Measurements from ENCODE around the gene TCF7.

TCF7 gene

DNA sequence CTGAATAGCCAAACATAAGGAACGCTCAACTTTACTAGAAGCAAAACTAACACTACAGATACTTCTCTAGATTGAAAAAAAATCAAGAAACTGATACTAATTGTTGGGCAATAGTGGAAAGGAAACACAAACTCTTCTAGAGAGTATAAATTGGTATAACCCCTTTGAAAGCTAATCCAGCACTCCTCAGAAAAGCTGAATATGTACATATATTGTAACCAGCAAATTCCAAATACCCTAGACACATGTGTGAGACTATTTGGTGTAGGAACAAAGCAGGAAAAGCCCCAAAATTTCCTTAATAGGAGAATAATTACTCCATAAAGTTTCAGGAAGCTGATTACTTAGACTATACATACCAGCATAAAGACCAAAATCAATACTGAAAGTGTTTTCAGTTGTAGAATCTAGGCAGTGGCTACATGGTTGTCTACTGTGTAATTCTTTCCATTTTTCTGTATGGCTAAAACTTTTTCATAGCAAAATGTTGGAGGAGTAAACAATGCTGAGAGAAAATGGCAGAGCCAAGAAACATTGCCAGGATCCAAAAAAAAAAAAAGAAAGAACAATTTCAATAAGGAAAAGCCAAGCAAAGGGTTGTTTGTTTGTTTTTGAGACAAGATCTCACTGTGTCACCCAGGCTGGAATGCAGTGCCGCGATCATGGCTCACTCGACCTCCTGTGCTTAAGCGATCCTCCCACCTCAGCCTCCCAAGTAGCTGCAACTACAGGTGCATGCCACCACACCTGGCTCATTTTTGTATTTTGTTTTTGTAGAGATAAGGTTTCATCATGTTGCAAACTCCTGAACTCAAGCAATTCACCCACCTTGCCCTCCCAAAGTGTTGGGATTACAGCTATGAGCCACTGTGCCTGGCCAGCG is 47.3 kb downstream of the TCF7 start:
- TF ChIP-seq CTCF (conservative IDR thresholded peaks at IDR 0.05; ENCODE audit: low read depth, low read length), result no peak
- H3K4me3 ChIP-seq (ENCODE audit: low read depth, low read length), result no peak overlapping the region
- DNase-seq (ENCODE audit: low read depth), result no peak

GRCh38 chr5:134162592-134162991 is 48.1 kb downstream of the TCF7 start:
- no peak overlapping the region for H3K4me3 ChIP-seq (ENCODE audit: low read depth, low read length)
- no peak for TF ChIP-seq CTCF (conservative IDR thresholded peaks at IDR 0.05; ENCODE audit: low read depth, low read length)
- DNase-seq (ENCODE audit: low read depth), result no peak

- TF ChIP-seq CTCF (conservative IDR thresholded peaks at IDR 0.05; ENCODE audit: low read depth, low read length), result no peak
Observed at GRCh38 chr5:134171972-134172371, 57.5 kb downstream of the TCF7 start.

GRCh38 chr5:134174841-134175839 is 60.7 kb downstream of the TCF7 start:
- peak; percentile 69 for DNase-seq (ENCODE audit: low read depth)
- no peak for TF ChIP-seq CTCF (conservative IDR thresholded peaks at IDR 0.05; ENCODE audit: low read depth, low read length)
- H3K4me3 ChIP-seq (ENCODE audit: low read depth, low read length), result peak overlapping the region; percentile 98

More at GRCh38 chr5:134171972-134172371, 57.5 kb downstream of the TCF7 start:
- no peak overlapping the region for H3K4me3 ChIP-seq (ENCODE audit: low read depth, low read length)
- no peak for DNase-seq (ENCODE audit: low read depth)

- no peak for TF ChIP-seq CTCF (conservative IDR thresholded peaks at IDR 0.05; ENCODE audit: low read depth, low read length)
- DNase-seq (ENCODE audit: low read depth), result peak; percentile 39
- H3K4me3 ChIP-seq (ENCODE audit: low read depth, low read length), result peak overlapping the region; percentile 98
Observed at GRCh38 chr5:134175921-134176510, 61.5 kb downstream of the TCF7 start.

GRCh38 chr5:134176511-134177368 is 62.3 kb downstream of the TCF7 start, which contains the start of gene SKP1:
Gene SKP1, minus strand, starts transcription at chr5:134176950. Its CDS starts 2,928 bp downstream, at chr5:134174022.
- H3K4me3 ChIP-seq (ENCODE audit: low read depth, low read length), result peak within 1 kb of the TSS; percentile 98
- DNase-seq (ENCODE audit: low read depth), result peak; percentile 82
- no peak for TF ChIP-seq CTCF (conservative IDR thresholded peaks at IDR 0.05; ENCODE audit: low read depth, low read length)

Measured in choroid plexus epithelial cell (primary cell).